Measurements from ENCODE around the gene ZNF555.
A peak's percentile ranks its signal among the peaks of the same experiment; 100 is the strongest.
"Not testable (repeated sequence)": the region's sequence is repeated elsewhere in the genome, so short reads cannot be mapped to it uniquely, and the experiment has no call there.

The ZNF555 gene

GRCh38 chr19:2807379-2808128 is 33.7 kb upstream of the ZNF555 start:
- no peak for DNase-seq

DNA sequence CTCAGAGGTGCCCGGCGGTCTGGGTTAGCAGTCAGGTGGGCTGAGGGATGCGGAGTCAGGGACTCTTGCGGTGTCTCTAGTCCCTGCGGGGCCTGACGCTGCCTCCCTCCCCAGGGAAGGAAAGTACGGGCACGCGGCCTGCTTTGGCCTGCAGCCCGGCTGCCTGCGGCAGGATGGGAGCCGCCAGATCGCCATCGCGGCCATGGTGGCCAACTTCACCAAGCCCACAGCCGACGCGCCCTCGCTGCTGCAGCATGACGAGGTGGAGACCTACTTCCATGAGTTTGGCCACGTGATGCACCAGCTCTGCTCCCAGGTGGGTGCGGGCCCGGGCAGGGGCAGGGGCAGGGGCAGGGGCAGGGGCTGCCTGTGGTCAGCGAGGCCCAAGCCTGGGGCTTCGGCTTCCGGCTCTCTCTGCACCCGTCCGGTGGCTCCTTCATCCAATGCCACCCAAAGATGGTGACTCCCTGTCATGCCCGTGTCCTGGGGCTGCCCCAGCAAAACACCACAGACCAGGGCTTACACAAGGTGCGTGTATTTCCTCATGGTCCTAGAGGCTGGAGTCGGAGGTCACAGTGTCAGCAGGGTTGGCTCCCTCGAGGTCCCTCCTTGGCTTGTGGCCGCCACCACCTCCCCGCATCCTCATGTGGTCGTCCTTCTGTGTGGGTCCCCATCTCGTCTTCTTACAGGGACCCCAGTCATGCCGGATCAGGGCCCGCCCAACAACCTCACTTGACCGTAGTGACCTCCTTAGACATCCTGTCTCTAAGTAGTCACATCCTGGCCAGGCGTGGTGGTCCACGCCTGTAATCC is 32.9 kb upstream of the ZNF555 start:
- no peak for DNase-seq

DNA sequence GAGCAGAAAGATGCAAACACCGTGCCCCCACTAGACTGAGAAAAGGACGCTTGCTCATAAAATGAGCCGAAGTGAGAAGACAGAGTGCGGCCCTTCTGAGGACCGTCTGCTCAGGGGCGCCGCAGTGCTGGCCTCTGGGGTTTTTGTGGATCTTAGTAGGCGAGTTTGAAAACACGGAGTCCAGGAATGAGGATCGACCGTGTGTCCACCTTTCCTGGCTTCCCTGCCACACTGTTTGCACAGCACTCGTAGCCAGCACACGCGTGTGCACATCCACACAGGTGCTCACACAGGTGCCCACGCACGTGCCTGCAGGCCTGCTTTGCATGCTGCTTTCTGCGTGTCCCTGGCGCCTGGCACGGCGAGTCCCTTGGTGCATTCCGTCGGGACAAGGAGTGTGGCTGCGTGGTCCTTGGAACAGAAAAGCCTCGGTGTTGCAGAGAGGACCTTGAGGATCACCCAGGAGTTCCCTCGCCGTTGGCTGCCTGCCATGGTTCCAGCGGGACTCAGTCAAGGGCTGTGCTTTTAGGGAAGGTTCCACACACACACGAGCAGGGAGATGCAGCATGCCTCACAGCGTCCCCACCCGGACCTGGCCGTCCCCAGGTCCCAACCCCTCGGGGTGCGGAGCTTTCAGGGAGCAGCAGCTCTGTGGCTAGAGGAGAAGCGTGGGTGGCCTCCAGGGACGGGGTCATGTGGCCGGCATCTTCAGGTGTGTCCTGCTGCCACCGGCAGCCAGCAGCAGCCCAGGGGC is 31.7 kb upstream of the ZNF555 start:
- DNase-seq, result no peak

- no peak for DNase-seq
These were observed 30.9 kb upstream of the ZNF555 start for GRCh38 chr19:2810141-2811091.

DNA sequence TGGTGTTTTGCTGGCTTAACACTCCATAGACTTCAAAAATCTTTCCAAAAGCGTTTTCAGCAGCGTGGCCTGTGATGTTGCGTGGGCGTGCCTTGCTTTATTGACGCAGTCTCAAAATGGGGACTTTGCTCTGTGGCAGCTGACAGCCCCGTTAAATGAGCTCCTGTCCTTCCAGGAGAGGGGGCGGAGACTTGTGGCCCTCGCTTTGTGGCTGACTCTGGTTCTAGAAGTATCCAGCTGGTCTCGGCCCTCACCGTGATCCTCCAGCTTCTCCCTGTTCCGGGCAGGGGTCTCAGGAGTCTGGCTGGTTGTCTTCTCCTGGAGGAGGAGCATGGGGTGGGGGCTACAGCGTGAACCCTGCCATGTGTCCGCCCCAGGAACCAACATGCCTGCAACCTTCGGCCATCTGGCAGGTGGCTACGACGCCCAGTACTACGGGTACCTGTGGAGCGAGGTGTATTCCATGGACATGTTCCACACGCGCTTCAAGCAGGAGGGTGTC is 30.0 kb upstream of the ZNF555 start:
- no peak for DNase-seq

- DNase-seq, result no peak
These were observed 29.4 kb upstream of the ZNF555 start for GRCh38 chr19:2811735-2812413.

DNA sequence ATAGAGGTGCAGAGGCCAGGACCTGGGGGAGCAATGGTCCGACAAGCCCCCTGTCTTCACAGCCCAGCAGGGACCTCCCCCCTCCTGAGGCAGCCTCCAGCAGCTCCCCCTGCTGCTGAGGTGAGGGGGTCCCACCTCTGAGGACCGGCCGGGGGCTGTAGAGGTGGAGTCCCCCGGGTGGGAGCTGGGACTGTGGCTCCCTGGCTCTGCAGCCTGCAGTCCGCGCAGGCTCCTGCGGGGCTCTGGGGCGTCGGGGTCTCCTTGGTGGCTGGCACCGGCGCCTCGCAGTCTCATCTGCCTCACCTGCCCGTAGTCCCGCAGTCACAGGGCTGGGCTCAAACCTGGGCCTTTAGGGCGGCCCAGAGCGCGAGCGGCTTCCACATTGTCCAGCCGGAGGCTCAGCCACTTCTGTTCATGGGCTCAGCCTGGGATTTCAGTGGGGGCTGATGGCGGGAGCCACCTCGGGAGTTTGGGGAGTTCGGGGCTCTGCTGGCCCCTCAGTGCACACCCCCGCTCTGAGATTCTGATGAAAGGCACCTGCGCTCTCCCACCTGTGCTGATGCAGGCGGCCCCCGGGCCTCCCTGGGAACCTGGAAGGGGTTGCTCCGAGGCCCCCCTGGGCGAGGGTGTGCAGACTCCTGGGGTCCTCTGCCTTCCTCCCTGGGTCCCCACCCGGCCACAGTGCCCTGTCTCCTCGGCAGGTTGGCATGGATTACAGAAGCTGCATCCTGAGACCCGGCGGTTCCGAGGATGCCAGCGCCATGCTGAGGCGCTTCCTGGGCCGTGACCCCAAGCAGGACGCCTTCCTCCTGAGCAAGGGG is 28.7 kb upstream of the ZNF555 start:
- DNase-seq, result no peak

DNA sequence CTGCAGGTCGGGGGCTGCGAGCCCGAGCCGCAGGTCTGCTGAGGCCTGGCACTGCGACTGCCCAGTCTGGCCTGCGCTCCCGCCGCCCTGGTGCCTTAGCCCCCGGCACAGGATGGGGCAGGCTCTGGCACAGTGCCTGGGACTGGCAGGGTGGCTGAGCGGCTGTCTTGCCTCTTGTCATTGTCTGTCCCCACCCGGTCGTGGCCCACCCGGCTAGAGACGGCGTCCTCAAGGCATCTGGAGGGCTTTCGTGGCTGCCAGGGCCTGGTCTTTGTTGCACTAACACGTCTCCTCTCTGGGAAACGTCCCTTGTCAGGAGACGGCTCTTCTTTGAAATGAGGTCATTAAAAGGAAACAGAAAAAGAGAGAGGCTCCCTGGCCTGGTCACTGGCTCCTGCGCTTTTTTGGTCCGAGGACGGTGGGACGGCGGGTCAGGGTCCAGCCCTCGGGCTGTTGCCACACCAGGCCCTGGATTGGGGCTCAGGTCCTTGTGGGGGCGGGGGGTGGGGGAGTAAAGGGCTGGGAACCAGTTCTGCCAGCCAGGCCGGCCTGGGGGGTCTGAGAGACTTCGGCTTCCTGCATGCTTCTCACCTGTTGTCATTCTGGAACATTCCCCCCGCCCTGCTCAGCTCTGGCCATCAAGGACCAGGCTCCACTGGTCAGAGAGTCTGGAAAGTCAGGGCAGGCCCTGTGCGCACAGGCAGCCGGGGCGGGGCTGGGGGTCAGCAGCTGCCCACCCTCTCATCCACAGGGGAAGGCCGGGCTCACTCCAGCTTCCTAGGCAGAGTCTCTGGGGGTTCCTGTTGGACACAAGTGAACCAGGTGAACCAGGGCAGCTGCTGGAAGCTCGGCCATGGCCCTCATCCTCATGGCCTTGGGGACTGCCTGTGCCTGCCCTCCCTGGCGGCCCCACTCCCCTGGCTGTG is 27.8 kb upstream of the ZNF555 start:
- no peak for DNase-seq

- DNase-seq, result no peak
These were observed 26.8 kb upstream of the ZNF555 start for GRCh38 chr19:2814426-2814825.

GRCh38 chr19:2815191-2815614 is 26.1 kb upstream of the ZNF555 start:
- no peak for DNase-seq

GRCh38 chr19:2815923-2816322 is 25.4 kb upstream of the ZNF555 start:
- DNase-seq, result no peak

DNA sequence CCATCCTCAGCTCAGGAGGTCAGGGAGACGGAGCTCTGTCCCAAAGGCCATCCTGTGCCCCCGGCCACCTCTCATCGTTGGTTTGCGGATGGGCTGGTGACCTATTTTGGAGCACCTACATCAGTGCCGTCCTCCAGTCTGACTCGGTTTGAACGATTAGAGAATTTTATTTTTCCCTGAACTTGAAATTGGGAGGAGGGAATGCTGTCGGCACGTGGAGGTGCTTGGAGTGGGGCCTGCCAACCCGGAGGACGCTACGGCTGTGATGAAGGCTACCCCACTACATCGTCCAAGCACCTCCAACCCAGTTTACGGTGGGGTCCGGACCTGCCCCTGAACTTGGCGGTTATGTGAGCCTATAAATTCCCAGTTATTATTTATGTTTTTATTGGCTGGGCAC is 24.6 kb upstream of the ZNF555 start:
- no peak for DNase-seq

- DNase-seq, result not testable (repeated sequence)
These were observed 23.9 kb upstream of the ZNF555 start for GRCh38 chr19:2817237-2817829.

DNA sequence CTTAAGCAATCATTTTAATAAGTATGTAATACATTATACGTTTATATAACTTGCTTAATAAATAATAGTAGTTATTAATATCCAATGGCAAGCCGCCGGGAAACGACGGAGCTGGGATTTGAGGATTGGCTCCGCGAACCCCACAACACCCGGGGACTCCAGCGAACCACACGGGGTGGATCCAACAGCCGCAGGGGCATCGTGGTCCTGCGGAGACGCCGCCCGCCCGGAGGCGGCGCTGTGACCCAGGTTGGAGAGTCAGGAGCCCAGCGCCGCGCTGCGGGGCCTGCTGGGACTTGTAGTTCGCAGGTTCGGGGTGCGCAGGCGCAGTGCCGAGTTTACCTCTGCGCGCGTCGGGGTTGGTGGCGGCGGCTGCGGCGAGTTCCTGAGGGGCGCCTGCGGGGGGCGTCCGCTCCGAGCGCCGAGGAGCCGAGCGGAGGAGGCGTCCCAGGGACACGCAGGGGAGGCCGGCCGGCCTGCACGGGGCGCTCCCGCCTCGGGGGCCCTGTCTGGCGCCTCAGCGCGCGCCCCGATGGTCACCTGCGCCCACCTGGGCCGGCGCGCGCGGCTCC is 21.6 kb upstream of the ZNF555 start, which contains the start of gene ZNF554:
Gene ZNF554 (plus strand): TSS at position 329 of the 572 bp plus-strand sequence. CDS start 204 bp downstream, at position 533.
- DNase-seq, result peak; percentile 75

DNA sequence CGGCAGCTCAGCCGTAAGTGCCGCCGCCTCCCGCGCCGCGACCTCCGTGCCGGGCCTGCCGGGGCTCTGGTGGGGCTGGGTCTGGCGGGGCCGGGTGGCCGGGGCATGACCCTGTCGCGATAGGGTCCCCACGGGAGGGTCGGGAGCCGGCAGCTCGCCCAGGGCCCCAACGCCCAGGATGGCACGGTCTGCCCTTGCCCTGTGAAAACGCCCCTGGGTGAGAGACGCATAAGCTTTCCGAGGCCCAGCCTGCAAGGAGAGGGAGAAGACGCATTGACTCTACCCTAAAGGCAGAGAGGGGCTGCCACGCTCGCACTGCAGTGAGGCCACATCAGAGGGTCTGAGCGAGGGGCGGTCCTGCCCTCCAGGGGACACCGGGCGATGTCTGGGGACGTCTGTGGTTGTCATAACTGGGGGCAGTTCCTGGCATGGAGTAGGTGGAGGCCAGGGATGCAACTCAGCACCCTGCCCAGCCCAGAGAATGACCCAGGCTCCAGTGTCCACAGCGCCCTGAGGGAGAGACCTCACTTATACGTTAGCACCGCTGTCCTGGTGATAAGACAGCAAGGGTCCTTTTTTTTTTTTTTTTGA is 21.1 kb upstream of the ZNF555 start:
- DNase-seq, result no peak

DNA sequence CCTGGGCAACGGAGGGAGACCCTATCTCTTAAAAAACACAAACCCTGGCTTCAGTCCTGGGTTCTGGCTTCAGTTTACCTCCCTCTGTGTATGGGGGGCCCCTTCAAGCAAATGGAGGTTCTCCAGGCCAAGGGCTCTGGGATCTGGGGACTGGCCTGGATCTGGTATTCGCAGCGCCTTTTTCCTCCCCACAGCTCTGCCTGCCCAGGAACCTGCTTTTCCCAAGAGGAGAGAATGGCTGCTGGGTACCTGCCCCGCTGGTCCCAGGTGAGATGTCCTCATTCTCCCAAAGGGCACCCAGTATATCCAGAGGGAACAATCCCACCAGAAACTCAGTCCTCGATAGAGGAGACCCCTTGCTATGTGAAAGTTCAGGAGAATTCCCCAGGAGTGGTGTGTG is 18.4 kb upstream of the ZNF555 start:
- DNase-seq, result no peak

DNA sequence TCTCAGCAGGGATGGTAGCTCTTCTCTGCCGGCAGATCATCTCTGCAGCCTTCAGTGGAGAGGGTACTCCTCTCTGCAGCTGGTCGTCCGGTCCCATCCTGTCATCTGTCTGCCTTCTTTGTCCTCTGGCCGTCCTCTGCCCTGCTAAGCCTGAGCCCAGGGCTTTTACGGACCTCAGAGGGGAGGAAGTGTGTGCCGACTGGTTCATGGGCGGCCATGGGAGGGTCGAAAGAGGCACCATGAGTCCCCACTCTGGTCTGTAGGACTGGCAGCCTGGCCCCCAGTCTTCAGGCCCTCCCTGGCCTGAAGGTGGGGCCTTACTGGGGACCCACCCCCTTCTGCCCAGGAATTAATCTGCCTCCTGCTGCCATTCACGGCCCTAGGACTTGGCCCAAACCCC is 17.6 kb upstream of the ZNF555 start:
- no peak for DNase-seq

GRCh38 chr19:2824129-2824528 is 17.1 kb upstream of the ZNF555 start:
- DNase-seq, result no peak
